WTC11 (cell line): Measurements from ENCODE around the gene CBX6.

ENCODE experiments used
- ATF3 ChIP-seq: sonication (generic); formaldehyde crosslinking; conservative IDR thresholded peaks from 2 replicates; pipeline ENCODE4 v1.8.1; 2022; ENCODE audit warnings: mild to moderate bottlenecking, missing genetic modification reagents
- CBFB ChIP-seq: sonication (generic); formaldehyde crosslinking; IDR thresholded peaks from 2 replicates; pipeline ENCODE4 v1.8.1; 2022; ENCODE audit warnings: mild to moderate bottlenecking, low read depth, missing genetic modification reagents
- CTCF ChIP-seq: fragments of 200-600 bp; IDR thresholded peaks from 2 replicates; pipeline ENCODE4 v1.8.0; 2022; ENCODE audit warnings: antibody characterized with exemption
- E2F4 ChIP-seq: sonication (generic); formaldehyde crosslinking; IDR thresholded peaks from 2 replicates; pipeline ENCODE4 v1.8.1; 2022; ENCODE audit warnings: low read depth, mild to moderate bottlenecking, moderate library complexity, missing genetic modification reagents, borderline replicate concordance
- FOXK1 ChIP-seq: sonication (generic); formaldehyde crosslinking; IDR thresholded peaks from 2 replicates; pipeline ENCODE4 v1.8.0; 2022; ENCODE audit warnings: mild to moderate bottlenecking, moderate library complexity, missing genetic modification reagents
- JUN ChIP-seq: sonication (generic); formaldehyde crosslinking; IDR thresholded peaks from 2 replicates; pipeline ENCODE4 v1.8.0; 2023; ENCODE audit warnings: mild to moderate bottlenecking, missing genetic modification reagents
- RELA ChIP-seq: sonication (generic); formaldehyde crosslinking; IDR thresholded peaks from 2 replicates; pipeline ENCODE4 v1.8.1; 2022; ENCODE audit warnings: missing genetic modification reagents, mild to moderate bottlenecking, borderline replicate concordance
- ZBTB21 ChIP-seq: sonication (generic); formaldehyde crosslinking; IDR thresholded peaks from 2 replicates; pipeline ENCODE4 v1.8.1; 2023; ENCODE audit warnings: mild to moderate bottlenecking, missing genetic modification reagents, borderline replicate concordance
- ZNF138 ChIP-seq: sonication (generic); formaldehyde crosslinking; conservative IDR thresholded peaks from 2 replicates; pipeline ENCODE4 v1.8.1; 2022; ENCODE audit warnings: mild to moderate bottlenecking, moderate library complexity, missing genetic modification reagents
- ZNF219 ChIP-seq: sonication (generic); formaldehyde crosslinking; IDR thresholded peaks from 2 replicates; pipeline ENCODE4 v1.8.0; 2023; ENCODE audit warnings: missing genetic modification reagents, mild to moderate bottlenecking, borderline replicate concordance
- ZNF232 ChIP-seq: sonication (generic); formaldehyde crosslinking; IDR thresholded peaks from 2 replicates; pipeline ENCODE4 v1.8.0; 2022; ENCODE audit warnings: mild to moderate bottlenecking, missing genetic modification reagents
- TF ChIP-seq, protein P1 (sequence below): sonication (generic); formaldehyde crosslinking; IDR thresholded peaks from 2 replicates; pipeline ENCODE4 v1.8.1; 2022; ENCODE audit warnings: mild to moderate bottlenecking, missing genetic modification reagents, moderate library complexity, borderline replicate concordance
- TF ChIP-seq, protein P2 (sequence below): sonication (generic); formaldehyde crosslinking; IDR thresholded peaks from 2 replicates; pipeline ENCODE4 v1.8.1; 2023; ENCODE audit warnings: mild to moderate bottlenecking, missing genetic modification reagents, moderate library complexity
- TF ChIP-seq, protein P3 (sequence below): sonication (generic); formaldehyde crosslinking; IDR thresholded peaks from 2 replicates; pipeline ENCODE4 v1.8.0; 2022; ENCODE audit warnings: mild to moderate bottlenecking, missing genetic modification reagents

DNA sequence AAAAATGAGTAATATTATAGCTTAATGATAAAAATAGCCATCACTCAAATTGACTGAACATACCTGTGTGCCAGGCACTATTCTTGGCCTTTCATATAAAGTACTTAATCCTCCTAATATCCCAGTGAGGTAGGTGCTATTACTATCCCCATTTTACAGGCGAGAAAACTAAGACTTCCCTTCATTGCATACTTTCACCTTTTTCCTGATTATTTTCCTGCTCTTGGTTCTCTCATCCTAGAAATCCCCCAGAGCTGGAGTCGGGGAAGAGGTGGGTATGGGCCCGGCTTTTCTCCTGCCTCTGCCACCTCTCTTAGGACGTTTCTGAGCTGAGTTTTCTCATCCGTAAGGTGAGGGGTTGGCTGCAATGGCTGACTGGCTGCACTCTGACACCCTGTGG is 30.4 kb downstream of the CBX6 start:
- TF ChIP-seq CTCF: no peak
- no peak for TF ChIP-seq RELA (CRISPR knock-in tag)
- TF ChIP-seq, protein P1, sequence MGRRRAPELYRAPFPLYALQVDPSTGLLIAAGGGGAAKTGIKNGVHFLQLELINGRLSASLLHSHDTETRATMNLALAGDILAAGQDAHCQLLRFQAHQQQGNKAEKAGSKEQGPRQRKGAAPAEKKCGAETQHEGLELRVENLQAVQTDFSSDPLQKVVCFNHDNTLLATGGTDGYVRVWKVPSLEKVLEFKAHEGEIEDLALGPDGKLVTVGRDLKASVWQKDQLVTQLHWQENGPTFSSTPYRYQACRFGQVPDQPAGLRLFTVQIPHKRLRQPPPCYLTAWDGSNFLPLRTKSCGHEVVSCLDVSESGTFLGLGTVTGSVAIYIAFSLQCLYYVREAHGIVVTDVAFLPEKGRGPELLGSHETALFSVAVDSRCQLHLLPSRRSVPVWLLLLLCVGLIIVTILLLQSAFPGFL (CRISPR knock-in tag): no peak
- TF ChIP-seq ZNF232 (CRISPR knock-in tag): no peak
- no peak for TF ChIP-seq FOXK1 (CRISPR knock-in tag)
- TF ChIP-seq ZBTB21 (CRISPR knock-in tag): no peak
- no peak for TF ChIP-seq ZNF138
- no peak for TF ChIP-seq CBFB (CRISPR knock-in tag)
- no peak for TF ChIP-seq JUN (CRISPR knock-in tag)
- TF ChIP-seq ATF3: no peak
- TF ChIP-seq, protein P2, sequence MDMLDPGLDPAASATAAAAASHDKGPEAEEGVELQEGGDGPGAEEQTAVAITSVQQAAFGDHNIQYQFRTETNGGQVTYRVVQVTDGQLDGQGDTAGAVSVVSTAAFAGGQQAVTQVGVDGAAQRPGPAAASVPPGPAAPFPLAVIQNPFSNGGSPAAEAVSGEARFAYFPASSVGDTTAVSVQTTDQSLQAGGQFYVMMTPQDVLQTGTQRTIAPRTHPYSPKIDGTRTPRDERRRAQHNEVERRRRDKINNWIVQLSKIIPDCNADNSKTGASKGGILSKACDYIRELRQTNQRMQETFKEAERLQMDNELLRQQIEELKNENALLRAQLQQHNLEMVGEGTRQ: no peak
- no peak for TF ChIP-seq E2F4
- no peak for TF ChIP-seq ZNF219 (CRISPR knock-in tag)
- TF ChIP-seq, protein P3, sequence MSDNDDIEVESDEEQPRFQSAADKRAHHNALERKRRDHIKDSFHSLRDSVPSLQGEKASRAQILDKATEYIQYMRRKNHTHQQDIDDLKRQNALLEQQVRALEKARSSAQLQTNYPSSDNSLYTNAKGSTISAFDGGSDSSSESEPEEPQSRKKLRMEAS: no peak
